GM21737 (cell line): Measurements from ENCODE around the gene VSTM2B.
"Not testable (repeated sequence)": the region's sequence is repeated elsewhere in the genome, so short reads cannot be mapped to it uniquely, and the experiment has no call there.

Experiments
- ATAC-seq: cut with Tn5 transposase; IDR thresholded peaks from one replicate; pipeline ENCODE4 v1.9.1; 2021; ENCODE audit warnings: mild to moderate bottlenecking, moderate library complexity; ENCODE audit not compliant: unreplicated experiment

Gene VSTM2B

GRCh38 chr19:29544656-29545360, 19.0 kb downstream of the VSTM2B start:
- ATAC-seq, result no peak

- not testable (repeated sequence) for ATAC-seq
Observed at GRCh38 chr19:29545447-29545846, 19.7 kb downstream of the VSTM2B start.

GRCh38 chr19:29545866-29546582, 20.2 kb downstream of the VSTM2B start:
- no peak for ATAC-seq

- ATAC-seq, result no peak
Observed at GRCh38 chr19:29546583-29547190, 20.9 kb downstream of the VSTM2B start.

- ATAC-seq, result no peak
Observed at GRCh38 chr19:29547361-29547960, 21.7 kb downstream of the VSTM2B start.

GRCh38 chr19:29547981-29548380, 22.2 kb downstream of the VSTM2B start:
- ATAC-seq, result no peak

- ATAC-seq, result no peak
Observed at GRCh38 chr19:29548483-29549085, 22.8 kb downstream of the VSTM2B start.

GRCh38 chr19:29549105-29550070, 23.6 kb downstream of the VSTM2B start:
- no peak for ATAC-seq

- no peak for ATAC-seq
Observed at GRCh38 chr19:29550896-29551295, 25.1 kb downstream of the VSTM2B start.

GRCh38 chr19:29551774-29552173, 26.0 kb downstream of the VSTM2B start:
- no peak for ATAC-seq

GRCh38 chr19:29552454-29553280, 26.9 kb downstream of the VSTM2B start:
- no peak for ATAC-seq

- ATAC-seq, result no peak
Observed at GRCh38 chr19:29554149-29554548, 28.4 kb downstream of the VSTM2B start.

- not testable (repeated sequence) for ATAC-seq
Observed at GRCh38 chr19:29559110-29559509, 33.3 kb downstream of the VSTM2B start.

- ATAC-seq, result no peak
Observed at GRCh38 chr19:29559743-29560142, 33.9 kb downstream of the VSTM2B start.

- no peak for ATAC-seq
Observed at GRCh38 chr19:29560313-29561075, 34.7 kb downstream of the VSTM2B start.

GRCh38 chr19:29561601-29562000, 35.8 kb downstream of the VSTM2B start:
- no peak for ATAC-seq

- ATAC-seq, result no peak
Observed at GRCh38 chr19:29562299-29563297, 36.8 kb downstream of the VSTM2B start.
